ENCODE data around the gene SLC6A9. TPM values are rescaled to one million over a fixed set of nuclear protein-coding genes. Genes with fewer than 3 reads are reported as not detected.

The SLC6A9 gene
- total and polyA plus RNA-seq, 2 of the 8 experiments (the other 6 are each of a cell fraction or from before 2014, with no cell fraction given) = 20.2 to 24.2 TPM

- H4K20me1 ChIP-seq (replicated peaks in 1 of 2; ENCODE audit: control insufficient read depth in 1 of 2, insufficient read depth in 2 of 2, low read length in 2 of 2) = peaks cover 0 to 30% of the 10 kb centered on the region in 2 experiments
- peaks cover 20% of the 10 kb centered on the region for H3K79me1 ChIP-seq (ENCODE audit: low read depth, low read length)
- CTCF ChIA-PET (ENCODE audit: partially characterized antibody) = no interaction called here
- H3K9ac ChIP-seq (replicated peaks in 1 of 4; ENCODE audit: extremely low read depth in 1 of 4, low read depth in 3 of 4, low read length in 3 of 4) = no peak overlapping the region
- no peak overlapping the region for H3K56ac ChIP-seq (replicated peaks; ENCODE audit: insufficient read length, low read depth, low read length)
- H3K4me1 ChIP-seq (replicated peaks in 1 of 4; ENCODE audit: control insufficient read depth in 3 of 4, insufficient read depth in 4 of 4, low read length in 3 of 4) = peaks cover 4 to 13% (median 11%) of the 10 kb centered on the region in 4 experiments
- no peak overlapping the region for H3K14ac ChIP-seq (ENCODE audit: insufficient read length)
- no peak overlapping the region for H3K4ac ChIP-seq (replicated peaks; ENCODE audit: insufficient read length, low read depth, low read length)
- no peak overlapping the region for H3K23ac ChIP-seq (ENCODE audit: insufficient read length)
- H2BK5ac ChIP-seq (ENCODE audit: low read depth, low read length) = no peak overlapping the region
- no peak overlapping the region; the same call in 1 of the 2 replicates for H4K8ac ChIP-seq (ENCODE audit: extremely low read depth, insufficient read depth, low read length)
- H4K91ac ChIP-seq (replicated peaks; ENCODE audit: insufficient read length, low read length) = no peak overlapping the region
- FAIRE-seq (no peak), DNase-seq (ENCODE audit: low read depth in 1 of 2, low spot score in 2 of 2) (no peak)
- WGBS, 2 experiments (ENCODE audit: extremely low coverage in 1 of 2, insufficient coverage in 1 of 2, insufficient read length in 1 of 2, insufficient replicate concordance in 2 of 2, low coverage in 1 of 2, low lambda C conversion rate in 2 of 2, missing lambda C conversion rate in 1 of 2) = 93% methylated on average over 20 of the region's 20 CpGs; no CpG with 5 or more reads in 1 of the 2 experiments
- H2BK120ac ChIP-seq (replicated peaks; ENCODE audit: low read depth, low read length) = no peak overlapping the region
- H3K27me3 ChIP-seq (replicated peaks in 1 of 4; ENCODE audit: control insufficient read depth in 3 of 4, extremely low read depth in 1 of 4, insufficient read depth in 3 of 4, low read length in 3 of 4) = no peaks in the 10 kb centered on the region
- H2AK5ac ChIP-seq (ENCODE audit: low read depth, low read length) = no peak overlapping the region
- no peak overlapping the region for H2BK20ac ChIP-seq (ENCODE audit: low read length)
- no peak overlapping the region; the same call in 1 of the 2 replicates for H3K18ac ChIP-seq (ENCODE audit: extremely low read depth, low read length)
- H3K36me3 ChIP-seq (ENCODE audit: control insufficient read depth in 2 of 4, insufficient read depth in 4 of 4, low read length in 3 of 4) = peaks cover 2 to 31% (median 14%) of the 10 kb centered on the region in 4 experiments; a peak in 5 of 8 replicates
- no peak overlapping the region for H3K4me3 ChIP-seq (ENCODE audit: extremely low read depth in 1 of 4, insufficient read depth in 2 of 4, low read depth in 3 of 4, low read length in 4 of 4)
- H4K5ac ChIP-seq (ENCODE audit: insufficient read length, low read depth, low read length) = no peak overlapping the region
- no peak overlapping the region for H2BK15ac ChIP-seq (ENCODE audit: low read length)
- no peak overlapping the region for H3K4me2 ChIP-seq (ENCODE audit: insufficient read depth in 1 of 2, low read depth in 2 of 2, low read length in 2 of 2)
- H3K23me2 ChIP-seq (ENCODE audit: low read depth, low read length) = peaks cover 16% of the 10 kb centered on the region
- no peak overlapping the region for H2BK12ac ChIP-seq (ENCODE audit: low read depth, low read length)
- peaks cover 0 to 11% of the 10 kb centered on the region in 2 experiments; a peak in 2 of 4 replicates for H3K79me2 ChIP-seq (ENCODE audit: control insufficient read depth in 1 of 2, insufficient read depth in 2 of 2, low read length in 2 of 2)
- POLR2A ChIA-PET (ENCODE audit: partially characterized antibody) = interaction anchor here (0.5 to 1.5 kb wide), 2 partner anchors 10 to 81 kb away, joined by 3 read pairs; partner anchors contain the start of gene CCDC24
- H3K27ac ChIP-seq (ENCODE audit: low read depth, low read length) = no peak overlapping the region
- H2AFZ ChIP-seq (ENCODE audit: low read length) = no peak overlapping the region
- no peaks in the 10 kb centered on the region for H3K9me3 ChIP-seq (ENCODE audit: insufficient read depth in 2 of 2, low read depth in 1 of 2, low read length in 1 of 2)
- no peak for TF ChIP-seq TCF12 (IDR thresholded peaks at IDR 0.05; ENCODE audit: low read depth, low read length)
- TF ChIP-seq ASH2L (IDR thresholded peaks at IDR 0.05; ENCODE audit: low read length) = no peak
- TF ChIP-seq ATF2 (IDR thresholded peaks at IDR 0.05; ENCODE audit: low read length) = no peak
- no peak for TF ChIP-seq BRCA1 (IDR thresholded peaks at IDR 0.05; ENCODE audit: low read depth, low read length)
- no peak for TF ChIP-seq CHD2 (IDR thresholded peaks at IDR 0.05; ENCODE audit: low read length)
- no peak for TF ChIP-seq USF2 (IDR thresholded peaks at IDR 0.05; ENCODE audit: low read length)
These were observed 49.6 kb downstream of the SLC6A9 start for GRCh38 chr1:43981636-43982035.

Measured in H1 (cell line).